T-helper 22 cell (primary cell): ENCODE data around the gene ZNF747.
"Not testable (repeated sequence)": the region's sequence is repeated elsewhere in the genome, so short reads cannot be mapped to it uniquely, and the experiment has no call there.

Experiments used
- DNase-seq: peaks from one replicate; pipeline ENCODE4 v3.0.0-alpha.2; 2020; ENCODE audit warnings: low read depth

ZNF747 gene

GRCh38 chr16:30557957-30558788 is 23.5 kb upstream of the ZNF747 start, which contains the start of gene ZNF764:
ZNF764 (minus strand) TSS chr16:30558374; CDS start chr16:30558182, 192 bp downstream.
- DNase-seq, result peak; percentile 96

GRCh38 chr16:30557707-30557956 is 23.0 kb upstream of the ZNF747 start:
- no peak for DNase-seq

DNA sequence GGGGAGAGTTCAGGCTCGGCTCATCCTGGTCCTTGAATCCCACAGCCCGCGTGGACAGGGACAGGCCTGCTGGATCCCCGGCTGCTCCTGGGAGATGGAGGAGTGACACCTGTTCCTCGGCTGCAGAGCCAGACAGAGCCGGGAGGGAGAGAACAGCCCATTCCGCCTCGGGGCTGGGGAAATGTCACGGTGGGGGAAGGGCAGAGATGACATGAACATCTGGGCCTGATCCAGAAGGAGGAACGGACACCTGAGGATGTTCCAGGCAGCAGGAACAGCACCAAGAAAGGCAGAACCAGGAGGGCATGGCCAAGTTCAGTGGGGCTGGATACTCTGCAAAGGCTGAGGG is 21.4 kb upstream of the ZNF747 start:
- no peak for DNase-seq

DNA sequence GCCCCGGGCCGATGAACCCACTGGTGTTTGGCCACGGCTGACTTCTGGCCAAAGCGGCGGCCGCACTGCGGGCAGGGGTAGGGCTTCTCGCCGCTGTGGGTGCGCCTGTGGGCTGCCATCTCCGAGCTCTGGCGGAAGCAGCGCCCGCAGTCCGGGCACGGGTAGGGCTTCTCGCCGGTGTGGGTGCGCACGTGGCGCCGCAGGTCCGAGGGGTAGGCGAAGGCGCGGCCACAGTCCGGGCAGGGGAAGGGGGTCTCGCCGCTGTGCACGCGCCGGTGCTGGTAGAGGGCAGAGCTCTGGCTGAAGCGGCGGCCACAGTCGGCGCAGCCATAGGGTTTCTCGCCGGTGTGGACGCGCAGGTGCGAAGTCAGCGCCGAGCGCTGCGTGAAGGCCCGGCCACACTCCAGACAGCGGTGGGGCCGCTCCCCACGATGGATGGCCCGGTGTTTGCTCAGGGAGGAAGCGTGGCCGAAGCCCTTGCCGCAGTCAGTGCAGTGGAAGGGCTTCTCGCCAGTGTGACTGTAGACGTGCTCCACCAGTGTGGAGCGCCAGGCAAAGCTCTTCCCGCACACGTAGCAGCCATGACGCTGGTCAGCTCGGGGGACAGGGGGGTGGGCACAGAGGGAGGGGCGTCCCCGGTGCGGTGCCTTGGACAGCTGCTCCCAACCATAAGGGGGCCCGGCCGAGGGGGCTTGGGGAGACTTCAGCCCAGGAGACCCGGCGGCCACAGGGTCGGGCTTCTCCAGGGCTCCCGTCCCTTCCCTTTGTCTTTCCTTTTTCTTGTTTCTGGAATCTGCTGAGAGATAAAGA is 20.9 kb upstream of the ZNF747 start:
- no peak for DNase-seq

DNA sequence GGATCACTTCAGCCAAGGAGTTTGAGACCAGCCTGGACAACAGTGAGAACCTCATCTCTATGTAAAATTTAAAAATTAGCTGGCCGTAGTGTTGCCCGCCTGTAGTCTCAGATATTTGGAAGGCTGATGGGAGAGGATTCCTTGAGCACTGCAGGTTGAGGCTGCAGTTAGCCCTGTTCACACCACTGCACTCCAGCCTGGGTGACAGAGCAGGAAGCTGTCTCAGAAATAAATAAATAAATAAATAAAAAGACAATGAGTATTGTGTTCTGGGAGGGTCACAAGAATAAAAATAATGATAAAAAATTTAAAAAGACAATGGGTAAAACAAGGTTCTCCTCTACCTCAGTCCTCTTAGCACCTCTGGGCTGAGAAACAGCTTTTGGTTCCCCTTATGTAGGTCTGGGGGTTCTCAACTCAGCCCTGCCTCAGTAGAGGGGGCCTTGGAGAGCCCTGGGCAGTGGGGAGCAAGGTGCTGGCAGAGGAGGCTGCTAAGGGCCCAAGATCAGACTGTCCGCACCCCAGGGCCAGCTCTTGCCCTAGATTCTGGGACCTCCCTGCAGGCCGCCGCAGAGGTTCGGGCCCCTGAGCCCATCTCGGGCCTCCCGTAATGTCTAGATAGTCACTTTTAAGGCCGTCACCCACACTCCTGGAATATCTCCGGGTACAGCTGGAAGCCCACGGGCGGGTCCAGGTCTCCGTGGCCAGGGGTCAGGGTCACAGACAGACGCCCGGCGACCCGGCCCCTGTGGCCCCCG is 20.1 kb upstream of the ZNF747 start:
- DNase-seq, result no peak

DNA sequence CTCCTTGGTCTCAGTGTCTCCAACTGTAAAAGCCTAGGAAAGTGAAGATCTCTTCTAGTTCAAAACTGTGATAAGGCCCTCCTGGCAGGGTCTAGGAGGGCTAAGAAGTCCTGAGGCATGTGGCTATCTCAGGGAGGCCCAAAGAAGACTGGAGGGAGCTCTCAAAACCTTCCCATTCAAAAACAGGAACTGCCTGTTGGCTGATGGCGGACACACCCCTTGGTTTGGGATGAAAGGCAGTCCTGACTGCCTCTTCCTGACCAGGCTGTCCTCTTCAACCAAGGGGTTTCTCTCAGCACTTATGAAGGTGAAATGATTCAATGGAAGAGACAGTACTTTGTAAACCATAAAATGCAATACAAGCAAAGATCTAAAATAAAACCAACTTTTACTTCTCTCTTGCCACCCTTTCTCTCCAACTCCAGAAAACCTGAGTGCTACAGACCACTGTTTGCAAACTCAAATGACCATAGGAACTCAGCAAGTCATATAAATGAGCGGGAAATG is 18.8 kb upstream of the ZNF747 start:
- DNase-seq, result no peak

- DNase-seq, result no peak
Observed at GRCh38 chr16:30552956-30553355, 18.3 kb upstream of the ZNF747 start.

DNA sequence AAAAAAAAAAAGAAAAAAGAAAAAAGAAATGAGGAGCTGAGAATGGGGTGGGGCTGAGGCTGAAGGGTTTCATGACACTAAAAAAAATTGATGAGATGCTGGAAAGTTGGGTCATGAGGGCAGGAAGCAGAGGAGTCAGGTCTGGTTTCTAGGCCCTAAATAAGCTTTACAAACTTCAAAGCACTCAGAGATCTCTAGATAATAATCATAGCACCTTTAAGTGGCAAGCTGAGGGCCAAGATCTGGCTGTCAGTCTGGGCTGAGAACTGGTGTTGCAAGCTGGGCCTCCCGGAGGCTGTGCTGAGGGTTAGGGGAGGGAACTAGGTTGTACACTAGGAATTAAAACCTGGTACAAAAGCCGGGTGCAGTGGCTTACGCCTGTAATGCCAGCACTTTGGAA is 17.1 kb upstream of the ZNF747 start:
- DNase-seq, result peak; percentile 72

DNA sequence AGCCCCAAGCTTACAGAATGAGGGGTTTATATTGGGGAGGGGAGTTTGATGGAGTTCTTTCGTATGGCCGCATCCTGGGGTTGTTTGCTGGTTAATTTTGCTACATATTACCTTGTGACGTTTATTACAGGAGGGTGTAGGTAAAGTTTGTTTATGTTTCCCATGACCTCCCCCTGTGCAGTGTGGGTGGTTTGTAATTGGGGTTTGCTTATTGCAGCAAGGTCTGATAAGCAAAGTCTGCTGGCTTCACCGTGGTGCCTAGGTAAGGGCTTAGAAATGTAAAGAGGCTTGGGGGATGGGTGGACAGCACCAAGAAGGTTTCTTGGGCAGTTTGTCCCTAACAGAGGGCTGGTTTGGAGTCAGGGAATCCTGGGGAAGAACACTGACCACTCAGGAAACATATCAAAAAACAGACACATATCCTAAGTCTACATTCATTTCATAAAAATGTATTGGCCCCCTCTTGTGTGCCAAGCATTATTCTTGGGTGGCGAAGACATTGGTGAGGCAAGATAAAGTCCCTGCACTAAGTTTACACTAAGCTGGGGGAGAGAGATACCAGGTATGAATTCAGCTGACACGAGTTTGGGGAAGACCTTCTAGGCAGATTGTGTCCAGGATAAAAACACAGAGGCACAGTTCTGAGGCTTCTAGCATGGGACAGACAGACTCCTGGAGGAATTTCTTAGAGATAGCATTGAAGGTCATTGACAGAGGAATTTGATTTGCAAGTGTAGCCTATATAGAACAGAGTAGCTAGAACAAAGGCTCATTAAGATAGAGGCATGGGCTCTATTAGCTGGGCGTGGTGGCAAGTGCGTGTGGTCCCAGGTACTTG is 14.0 kb upstream of the ZNF747 start:
- no peak for DNase-seq

- no peak for DNase-seq
Observed at GRCh38 chr16:30546115-30546514, 11.5 kb upstream of the ZNF747 start.

- no peak for DNase-seq
Observed at GRCh38 chr16:30543067-30543466, 8.4 kb upstream of the ZNF747 start.

DNA sequence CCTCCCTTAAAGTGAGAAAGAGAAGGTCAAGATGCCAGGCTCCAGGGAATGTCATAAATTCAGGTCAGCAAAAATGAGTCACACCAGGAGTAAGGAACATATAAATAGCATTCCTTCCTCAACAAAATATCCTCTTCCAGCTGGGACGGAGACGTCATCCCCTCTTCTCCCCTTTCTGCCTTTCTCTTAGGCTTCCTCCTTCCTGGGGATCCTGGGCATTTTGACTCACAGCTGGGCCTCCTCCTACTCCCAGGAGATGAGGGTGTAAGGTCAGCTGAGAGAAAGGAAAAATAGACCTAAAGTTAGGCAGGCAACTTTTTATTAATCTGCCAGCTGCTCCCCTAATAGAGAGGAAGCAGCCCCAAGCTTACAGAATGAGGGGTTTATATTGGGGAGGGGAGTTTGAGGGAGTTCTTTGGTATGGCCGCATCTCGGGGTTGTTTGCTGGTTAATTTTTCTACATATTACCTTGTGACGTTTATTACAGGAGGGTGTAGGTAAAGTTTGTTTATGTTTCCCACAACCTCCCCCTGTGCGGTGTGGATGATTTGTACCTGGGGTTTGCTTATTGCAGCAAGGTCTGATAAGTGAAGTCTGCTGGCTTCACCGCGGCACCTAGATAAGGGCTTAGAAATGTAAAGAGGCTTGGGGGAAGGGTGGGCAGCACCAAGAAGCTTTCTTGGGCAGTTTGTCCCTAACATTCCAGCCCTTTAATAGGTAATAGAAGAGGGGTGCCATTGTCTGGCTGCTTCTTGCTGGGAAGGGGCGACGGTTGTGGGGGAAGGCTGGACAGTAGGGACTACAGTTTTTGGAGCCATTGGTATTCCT is 7.1 kb upstream of the ZNF747 start:
- no peak for DNase-seq

- DNase-seq, result not testable (repeated sequence)
Observed at GRCh38 chr16:30540916-30541464, 6.3 kb upstream of the ZNF747 start.

GRCh38 chr16:30539986-30540526 is 5.4 kb upstream of the ZNF747 start:
- DNase-seq, result not testable (repeated sequence)

- DNase-seq, result no peak
Observed at GRCh38 chr16:30539000-30539964, 4.6 kb upstream of the ZNF747 start.

DNA sequence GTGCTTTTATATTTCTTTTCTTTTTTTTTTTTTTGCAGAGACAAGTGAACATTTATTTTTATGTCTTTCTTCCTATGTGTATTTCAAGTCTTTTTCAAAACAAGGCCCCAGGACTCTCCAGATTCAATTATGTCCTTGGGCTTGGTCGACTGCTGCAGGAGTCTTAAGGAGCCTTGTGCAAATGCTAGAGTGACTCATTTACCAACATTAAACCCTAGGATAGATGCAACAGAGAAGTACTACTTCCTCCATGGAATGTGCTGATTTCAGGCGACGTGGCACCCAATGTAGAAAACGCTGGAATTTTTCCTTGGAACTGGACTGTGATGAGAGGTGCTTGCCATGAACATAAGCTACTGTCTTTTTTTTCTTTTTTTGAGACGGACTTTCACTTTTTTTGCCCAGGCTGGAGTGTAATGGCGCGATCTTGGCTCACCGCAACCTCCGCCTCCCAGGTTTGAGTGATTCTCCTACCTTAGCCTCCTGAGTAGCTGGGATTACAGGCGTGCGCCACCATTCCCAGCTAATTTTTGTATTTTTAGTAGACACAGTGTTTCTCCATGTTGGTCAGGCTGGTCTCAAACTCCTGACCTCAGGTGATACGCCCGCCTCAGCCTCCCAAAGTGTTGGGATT is 1.9 kb upstream of the ZNF747 start:
- not testable (repeated sequence) for DNase-seq

- DNase-seq, result peak; percentile 39
Observed at GRCh38 chr16:30535777-30536190, 1.1 kb upstream of the ZNF747 start.

GRCh38 chr16:30535106-30535776 is 583 bp upstream of the ZNF747 start:
- DNase-seq, result no peak
